Sigmoid colon (tissue), 4 donors: ENCODE measurements around the gene ANKRD18B.

ENCODE experiments used
- CTCF ChIP-seq, 4 experiments: fragments of 450-650 bp in 3 of 4; fragments of 200-600 bp in 1 of 4; IDR thresholded peaks; one replicate each; pipeline ENCODE4 v1.5.1; 2016 to 2019; ENCODE audit warnings: antibody characterized with exemption in 4 of 4, mild to moderate bottlenecking in 3 of 4, moderate library complexity in 2 of 4
- EP300 ChIP-seq, 4 donors: sonication (generic); formaldehyde crosslinking; IDR thresholded peaks; one replicate each; pipeline ENCODE4 v1.6.1; 2017; ENCODE audit warnings: antibody characterized with exemption in 4 of 4

DNA sequence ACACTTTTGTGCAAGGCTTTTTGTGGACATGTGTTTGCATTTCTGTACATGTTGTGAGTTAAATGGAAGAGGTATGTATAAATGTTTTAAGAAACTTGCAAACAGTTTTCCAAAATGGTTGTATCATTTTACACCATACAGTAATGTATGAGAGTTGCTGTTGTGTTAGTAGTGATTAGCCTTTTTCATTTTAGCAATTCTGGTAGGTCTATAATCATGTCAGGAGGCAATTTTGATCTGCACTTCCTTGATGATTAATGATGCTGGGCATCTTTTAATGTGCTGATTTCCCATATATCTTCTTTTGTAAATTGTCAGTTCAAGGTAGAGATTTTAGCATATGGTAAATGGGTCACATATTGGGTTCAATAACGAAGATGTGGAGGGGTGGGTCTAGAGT is 87.3 kb downstream of the ANKRD18B start:
- no peak for TF ChIP-seq EP300 (IDR thresholded peaks at IDR 0.05)
- TF ChIP-seq CTCF (IDR thresholded peaks at IDR 0.05) = no peak
